GM18858 (cell line): Measurements from ENCODE around the gene RNF32.

ENCODE experiments used
- ATAC-seq: cut with Tn5 transposase; IDR thresholded peaks from one replicate; pipeline ENCODE4 v1.9.1; 2021; ENCODE audit not compliant: unreplicated experiment

Gene RNF32

DNA sequence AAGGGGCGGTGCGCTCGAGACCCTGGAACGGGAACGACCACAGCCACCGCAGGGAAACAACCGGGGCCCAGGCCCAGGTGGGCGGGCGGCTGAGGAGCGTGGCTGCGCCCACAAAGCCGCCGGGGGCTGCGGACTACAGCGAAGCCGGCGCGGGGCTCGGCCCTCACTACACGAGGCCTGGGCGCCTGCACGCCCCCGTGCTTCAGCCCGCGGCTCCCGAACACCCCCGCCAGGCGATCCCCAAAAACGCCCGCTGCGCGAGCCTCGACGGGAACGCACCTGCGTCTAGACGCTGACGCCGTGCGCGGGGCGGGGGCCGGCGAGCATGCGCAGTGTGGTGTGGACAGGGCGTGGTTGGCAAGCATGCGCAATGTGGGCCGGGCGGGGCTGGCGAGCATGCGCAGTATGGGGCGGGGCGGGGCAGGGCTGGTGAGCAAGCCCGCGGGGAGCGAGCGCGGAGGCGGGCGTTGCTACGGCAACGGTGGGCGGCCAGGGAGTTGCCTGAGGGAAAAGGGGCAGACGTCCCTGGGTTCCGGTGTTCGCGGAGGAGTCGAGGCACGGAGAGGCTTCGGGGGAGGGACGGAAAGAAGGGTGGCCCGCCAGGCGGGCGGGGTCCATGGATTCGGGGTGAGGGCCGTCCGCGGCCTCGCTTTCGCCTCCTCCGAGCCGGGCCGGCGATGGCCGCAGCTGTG is at the start of gene RNF32:
RNF32 (plus strand) TSS at position 518 of the 692 bp plus-strand sequence. CDS start 3,104 bp downstream, outside the sequence.
- ATAC-seq, result peak; percentile 76

DNA sequence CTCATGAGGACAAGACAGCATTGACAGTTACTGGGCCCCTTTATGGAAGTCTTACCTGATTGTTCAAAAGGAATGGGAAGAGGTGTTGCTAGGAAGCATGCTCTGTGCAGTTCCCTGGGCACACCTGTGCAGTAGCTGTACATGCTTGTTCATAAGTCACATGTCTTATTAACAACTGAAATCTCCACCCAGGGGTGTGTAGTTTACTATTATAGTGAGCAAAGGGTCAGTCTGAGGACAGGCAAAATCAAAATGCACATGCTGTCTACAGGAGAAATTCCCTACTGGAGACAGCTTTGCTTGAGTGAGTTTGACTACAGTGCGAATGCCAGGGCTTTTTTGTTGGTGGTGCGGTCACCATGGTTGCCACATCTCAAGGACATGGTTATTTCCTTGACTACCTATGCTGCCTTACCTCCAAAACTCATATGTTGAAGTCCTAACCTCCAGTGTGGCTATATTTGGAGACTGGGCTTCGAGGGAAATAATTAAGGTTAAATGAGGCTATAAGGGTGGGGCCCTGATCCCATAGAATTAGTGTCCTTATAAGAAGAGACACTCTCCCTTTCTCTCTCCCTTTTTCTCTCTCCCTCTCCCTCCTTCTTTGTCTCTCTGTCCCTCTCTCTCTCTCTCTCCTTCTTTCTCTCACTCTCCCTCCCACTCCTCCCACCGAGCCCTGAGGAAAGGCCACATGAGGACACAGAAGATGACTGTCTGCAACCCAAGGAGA is 48.3 kb upstream of the RNF32 start:
- no peak for ATAC-seq

DNA sequence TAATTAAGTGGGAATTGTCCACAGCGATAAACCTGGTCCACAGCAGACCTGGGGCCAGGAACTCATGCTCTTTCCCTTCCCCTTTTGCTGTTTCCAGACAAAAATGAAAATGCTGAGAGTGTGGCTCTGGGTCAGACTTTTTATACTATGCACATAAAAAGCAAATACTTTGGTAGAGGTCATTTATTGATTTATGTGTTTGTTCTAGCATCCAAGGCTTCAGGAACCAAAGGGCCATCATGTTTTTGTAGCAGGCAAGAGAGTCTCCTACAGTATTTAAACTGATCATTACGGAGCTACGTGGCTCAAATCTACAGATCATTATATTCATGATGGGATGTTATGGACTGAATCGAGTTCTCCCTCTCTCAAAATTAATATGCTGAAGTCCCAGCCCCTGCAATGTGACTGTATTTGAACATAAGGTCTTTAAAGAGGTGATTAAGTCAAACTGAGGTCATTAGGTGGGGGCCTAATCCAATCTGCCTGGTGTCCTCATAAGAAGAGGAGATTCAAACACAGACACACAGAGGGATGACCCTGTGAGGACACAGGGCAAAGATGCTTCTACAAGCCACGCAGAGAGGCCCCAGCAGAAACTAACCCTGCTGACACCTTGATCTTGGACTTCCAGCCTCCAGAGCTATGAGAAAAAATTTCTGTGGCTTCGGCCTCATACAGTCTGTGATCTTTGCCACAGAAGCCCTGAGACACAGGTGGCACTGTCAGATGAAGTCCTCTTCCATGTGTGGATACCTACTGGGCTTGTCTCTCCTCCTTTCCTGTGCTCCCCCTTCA is 46.1 kb upstream of the RNF32 start:
- ATAC-seq, result no peak

DNA sequence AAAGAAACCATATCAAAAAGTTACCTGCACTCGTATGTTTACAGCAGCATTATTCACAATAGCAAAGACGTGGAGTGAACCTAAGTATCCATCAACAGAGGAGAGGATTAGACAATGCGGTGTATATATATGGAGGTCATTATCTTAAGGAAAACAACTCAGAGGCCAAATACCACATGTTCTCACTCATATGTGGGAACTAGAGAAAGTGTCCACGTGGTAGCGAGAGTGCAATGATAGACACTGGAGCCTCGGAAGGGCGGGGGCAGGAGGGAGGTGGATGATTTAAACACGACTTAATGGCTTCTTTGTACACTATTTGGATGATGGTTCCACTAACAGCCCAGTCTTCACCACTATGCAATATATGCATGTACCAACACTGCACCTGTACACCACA is 40.1 kb upstream of the RNF32 start:
- ATAC-seq, result no peak

DNA sequence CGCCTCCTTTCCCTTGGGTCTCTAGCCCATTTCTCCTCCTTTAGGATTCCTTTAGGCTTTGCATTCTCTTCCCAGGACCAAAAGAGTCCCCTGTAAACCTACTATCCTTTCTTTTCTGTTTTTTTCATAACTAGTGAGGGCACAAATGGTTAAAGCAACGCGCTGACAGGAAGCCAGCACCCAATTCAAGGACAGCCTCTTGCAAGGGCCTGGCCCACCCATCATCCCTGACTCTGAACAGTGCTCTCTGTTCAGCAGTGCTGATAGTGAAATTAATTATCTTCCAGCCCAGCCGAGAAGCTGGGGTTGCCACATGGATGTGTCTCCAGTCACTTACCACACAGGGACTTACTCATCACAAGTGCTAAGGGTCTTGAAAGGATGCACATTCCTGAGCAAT is 38.3 kb upstream of the RNF32 start:
- ATAC-seq, result no peak

DNA sequence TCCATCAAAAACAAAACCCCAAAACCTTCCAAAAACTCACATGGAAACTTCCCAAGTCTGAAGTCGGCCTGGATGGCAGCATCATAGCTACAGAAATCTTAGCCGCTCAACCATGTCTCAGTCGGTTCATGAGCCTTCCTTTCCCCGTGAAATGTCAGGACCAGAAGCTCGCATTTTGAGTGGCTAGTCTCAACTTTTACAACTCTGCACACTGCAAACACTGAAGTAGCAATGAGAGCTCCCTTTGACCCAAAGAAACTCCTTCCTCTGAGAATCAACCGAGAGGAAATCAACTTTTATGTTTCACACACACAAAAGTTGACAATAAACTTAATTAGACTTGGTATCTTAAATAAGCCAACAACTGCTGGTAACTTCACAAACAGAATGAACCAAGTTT is 37.6 kb upstream of the RNF32 start:
- no peak for ATAC-seq

DNA sequence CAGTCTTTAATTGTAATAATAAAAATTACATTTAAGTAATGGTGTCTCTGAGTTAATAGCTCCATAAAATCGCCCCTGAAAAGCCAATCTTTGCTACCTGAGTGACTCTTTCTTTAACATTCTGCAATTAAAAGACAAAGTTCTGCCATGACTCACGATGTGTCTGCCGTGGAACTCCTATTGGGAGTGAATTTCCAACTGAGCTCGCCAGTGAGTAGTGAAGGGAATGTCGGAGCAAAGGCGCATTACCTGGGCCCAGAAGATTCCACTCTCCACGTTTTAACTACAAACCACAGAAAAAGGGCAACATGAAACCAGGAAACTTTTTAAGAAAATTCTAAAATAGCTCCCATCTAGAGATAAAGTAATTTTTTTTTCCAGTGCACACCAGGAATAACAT is 36.9 kb upstream of the RNF32 start:
- no peak for ATAC-seq

DNA sequence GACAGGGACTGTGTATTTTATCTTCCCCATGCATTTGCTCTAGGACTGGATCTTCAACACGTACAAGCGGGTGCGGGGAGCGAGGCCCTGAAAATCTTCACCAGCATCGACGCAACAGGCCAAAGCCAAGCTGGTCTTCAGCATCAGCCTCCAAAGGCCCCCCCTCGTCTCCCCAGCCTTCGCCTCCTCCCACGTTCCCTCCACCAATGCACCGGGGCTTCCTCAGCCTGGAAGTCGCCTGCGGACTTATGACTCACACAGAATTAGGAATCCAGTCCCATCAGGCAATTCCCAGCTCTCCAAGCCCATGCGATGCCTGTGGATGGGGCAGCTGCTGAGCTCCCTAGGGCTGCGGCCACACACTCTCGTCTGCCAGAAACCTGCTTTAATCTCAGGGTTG is 36.3 kb upstream of the RNF32 start:
- ATAC-seq, result no peak

DNA sequence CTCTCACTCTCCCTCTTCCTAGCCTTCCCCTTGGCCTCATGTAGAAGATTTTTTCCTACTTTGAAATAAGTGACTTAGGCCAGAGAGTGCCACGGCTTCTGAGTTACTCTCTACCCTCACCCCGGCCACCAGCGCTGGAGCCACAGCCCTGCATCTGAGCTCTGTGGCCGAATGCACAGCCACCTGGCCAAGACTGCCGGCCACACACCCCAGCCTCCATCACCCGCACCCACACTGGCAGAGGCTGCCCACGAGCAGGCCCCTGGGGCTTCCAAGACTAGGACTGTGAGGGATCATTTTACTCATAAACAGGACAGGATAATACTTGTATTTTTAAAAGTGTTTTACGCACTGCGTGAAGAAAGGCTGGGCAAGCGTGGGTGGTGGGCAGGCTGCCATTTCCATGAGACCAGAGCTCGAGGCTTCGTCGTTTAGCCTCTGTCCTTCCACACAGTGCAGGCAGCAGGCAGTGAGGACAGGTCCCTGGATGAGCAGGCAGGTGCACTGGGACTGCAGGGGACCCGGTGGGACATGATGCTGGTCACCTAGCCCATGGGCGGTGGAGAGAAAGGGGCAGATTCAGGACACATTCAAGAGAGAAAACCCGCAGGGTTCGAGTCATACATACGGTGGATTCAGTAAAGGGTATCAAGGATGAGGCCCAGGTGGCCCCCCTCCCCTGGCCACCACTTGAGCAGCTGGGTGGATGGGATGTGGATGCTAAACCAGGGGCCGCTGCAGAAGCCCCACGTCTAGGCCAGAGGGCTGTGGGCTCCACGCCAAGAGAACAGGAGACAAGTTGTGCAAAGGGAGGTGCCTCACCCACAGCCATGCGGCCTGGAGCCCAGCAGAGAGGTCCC is 35.5 kb upstream of the RNF32 start:
- no peak for ATAC-seq

DNA sequence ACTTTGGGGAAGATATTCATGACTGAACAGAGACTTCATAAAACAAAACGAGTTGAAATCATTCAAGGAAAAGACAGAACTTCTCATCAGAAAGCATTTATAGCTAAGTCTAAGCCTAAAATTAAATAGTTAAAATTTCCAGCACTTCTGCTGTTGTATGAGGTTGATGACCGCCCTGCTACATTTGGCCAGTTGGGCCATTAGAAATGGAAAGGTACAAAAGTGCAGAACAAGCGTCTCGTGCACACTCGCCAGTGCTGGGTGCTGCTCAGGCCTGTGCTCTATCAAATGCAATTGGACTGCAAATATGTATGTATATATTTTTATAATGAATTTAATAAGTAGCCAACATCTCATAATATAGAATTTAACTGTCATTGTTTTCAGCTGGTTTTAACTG is 34.4 kb upstream of the RNF32 start:
- no peak for ATAC-seq

DNA sequence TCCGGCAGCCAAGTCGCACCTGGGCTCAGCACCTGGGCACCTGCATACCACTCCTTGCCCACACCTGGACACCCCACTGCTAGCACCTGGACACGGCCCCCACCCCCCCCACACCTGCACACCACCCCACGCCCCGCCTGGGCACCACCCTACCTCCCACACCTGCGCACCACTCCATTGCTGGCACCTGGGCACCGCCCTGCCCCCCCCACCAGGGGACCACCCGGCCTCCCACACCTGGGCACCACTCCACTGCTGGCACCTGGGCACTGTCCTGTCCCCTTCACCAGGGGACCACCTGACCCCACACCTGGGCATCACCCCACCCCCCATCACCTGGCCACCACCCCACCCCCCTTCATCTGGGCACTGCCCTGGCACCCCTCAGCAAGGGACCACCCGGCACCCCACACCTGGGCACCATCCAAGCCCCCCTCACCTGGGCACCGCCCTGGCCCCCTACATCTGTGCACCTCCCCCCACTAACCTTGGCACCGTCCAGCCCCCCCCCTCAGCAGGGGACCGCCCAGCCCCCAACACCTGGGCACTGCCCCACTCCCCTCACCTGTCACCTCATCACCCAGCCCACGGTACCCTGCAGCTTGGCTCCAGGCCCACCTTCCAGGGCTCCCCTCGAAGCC is 33.8 kb upstream of the RNF32 start:
- no peak for ATAC-seq

DNA sequence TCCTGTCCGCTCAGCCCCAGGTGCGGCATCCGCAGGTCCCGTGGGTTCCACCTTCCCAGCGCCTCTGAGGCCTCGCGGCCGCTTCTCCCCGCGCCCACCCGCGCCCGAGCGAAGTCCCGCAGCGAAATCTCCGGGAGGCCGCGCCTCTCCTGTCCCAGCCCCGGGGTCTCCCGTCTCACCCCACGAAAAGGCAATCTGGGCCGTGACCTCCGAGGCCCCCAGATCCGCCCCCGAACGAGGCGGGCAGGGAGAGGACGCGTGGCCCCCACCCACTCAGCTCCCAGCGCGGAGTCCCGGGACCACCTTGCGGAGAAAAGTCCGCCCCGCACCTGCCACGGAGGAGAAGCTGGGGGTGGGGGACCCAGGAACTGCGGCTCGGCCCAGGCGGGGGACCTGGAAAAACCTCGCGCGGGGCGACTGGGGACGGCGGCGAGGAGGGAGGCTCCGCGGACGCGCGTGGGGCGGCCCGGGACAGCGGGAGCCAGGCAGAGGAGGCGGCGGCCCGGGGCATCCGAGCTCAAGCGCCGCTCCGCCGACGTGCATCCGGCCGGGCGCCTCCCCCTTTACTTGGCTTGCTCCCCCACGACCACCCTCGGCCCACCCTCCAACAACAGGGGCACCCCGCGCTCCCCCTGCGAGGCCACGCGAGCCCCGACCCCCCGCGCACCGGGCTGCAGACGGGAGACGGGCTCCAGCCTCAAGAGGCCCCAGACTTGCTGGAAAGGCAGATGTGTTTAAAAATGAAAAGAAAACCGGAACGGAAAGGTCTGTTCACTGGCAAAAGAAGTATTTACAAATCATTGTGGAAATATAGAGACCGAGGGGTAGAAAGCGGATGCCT is 33.0 kb upstream of the RNF32 start:
- ATAC-seq, result no peak

DNA sequence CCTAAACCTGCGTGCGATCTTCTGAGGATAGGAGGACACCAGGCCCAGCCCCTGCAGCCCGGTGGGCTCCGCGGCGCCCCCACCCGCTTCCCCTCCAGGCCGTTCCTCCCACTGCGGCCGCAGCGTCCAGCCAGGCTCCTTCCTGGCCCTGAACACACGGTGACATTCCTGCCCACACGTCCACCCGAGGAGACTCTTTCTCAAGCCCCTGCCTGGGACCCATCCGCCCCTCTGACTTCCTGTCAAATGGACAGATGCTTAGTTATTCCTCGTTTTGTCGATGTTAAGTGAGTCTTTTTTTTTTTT is 32.4 kb upstream of the RNF32 start:
- ATAC-seq, result no peak

DNA sequence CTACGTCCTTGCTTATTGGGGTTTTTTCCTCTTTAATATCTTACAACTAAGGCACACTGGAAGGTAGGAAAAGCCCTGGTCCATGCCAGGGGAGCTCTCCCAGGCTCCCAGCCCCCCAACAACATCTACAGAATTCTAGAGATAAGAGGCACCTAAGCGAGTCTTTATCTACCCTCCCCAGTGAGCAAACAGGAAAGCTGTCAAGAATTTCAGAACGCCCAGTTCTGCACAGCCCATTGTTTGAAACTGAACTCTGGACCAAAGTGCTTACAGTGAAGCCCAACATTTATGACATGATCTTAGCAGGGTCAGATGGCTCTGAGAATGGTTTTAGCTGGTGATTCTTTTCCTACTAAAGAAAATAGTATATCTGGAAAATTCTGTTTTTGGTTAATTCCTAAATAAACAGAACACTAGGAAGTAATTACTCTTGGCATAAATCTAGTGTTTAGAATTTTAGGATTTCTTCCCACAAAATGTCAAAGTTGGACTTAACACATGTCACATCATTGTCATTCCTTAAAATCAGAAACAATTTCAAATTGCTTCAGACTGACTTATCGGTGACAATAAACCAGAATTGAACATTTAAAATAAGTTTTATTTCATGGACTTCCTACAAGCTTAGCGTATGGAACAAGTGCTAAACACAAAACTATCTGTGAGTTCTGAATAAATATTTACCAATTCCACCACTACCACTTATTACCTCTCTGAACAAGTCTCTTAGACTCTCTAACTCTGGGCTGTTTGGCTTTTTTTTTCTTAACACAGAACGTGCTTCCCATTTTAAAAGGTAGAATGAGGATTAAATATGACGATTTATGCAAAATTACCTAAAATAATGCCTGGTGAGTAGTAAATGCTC is 31.3 kb upstream of the RNF32 start:
- ATAC-seq, result no peak

DNA sequence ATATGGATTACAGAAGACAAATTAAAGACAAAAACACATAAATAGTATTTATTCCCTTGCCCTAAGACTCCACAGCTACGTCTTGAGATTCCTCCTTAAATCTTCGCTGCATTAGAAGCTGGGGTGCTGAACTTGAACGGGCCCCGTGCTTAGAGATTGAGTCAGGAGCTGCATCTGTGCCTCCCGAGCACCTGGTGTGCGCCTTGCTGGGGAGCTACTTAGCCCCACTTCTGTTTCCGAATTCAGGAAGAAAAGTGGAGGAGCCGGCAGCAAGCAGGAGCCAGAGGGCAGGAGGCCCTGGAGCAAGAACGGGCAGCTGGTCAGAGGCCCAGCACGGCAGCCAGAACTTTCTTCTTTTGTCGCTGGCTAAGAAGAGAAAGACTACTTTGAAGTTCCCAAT is 30.4 kb upstream of the RNF32 start:
- no peak for ATAC-seq

DNA sequence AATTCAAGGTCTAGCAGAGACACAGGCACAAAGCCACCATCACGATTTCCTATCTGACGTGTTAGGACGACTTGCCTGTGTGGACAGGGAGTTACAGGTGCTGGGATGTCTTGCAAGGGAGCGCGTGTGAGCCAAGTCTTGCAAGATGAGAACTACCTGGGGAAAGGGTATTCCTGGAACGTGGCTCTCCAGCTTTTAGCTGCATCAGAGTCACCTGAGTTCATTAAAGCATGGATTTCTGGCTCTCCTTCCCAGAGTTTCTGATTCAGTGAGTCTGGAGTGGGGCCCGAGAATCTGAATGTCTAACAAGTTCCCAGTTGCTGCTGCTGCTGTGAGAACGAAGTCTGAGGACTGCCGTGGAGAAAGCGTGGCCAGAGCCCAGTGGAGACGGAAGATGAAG is 30.0 kb upstream of the RNF32 start:
- ATAC-seq, result no peak

DNA sequence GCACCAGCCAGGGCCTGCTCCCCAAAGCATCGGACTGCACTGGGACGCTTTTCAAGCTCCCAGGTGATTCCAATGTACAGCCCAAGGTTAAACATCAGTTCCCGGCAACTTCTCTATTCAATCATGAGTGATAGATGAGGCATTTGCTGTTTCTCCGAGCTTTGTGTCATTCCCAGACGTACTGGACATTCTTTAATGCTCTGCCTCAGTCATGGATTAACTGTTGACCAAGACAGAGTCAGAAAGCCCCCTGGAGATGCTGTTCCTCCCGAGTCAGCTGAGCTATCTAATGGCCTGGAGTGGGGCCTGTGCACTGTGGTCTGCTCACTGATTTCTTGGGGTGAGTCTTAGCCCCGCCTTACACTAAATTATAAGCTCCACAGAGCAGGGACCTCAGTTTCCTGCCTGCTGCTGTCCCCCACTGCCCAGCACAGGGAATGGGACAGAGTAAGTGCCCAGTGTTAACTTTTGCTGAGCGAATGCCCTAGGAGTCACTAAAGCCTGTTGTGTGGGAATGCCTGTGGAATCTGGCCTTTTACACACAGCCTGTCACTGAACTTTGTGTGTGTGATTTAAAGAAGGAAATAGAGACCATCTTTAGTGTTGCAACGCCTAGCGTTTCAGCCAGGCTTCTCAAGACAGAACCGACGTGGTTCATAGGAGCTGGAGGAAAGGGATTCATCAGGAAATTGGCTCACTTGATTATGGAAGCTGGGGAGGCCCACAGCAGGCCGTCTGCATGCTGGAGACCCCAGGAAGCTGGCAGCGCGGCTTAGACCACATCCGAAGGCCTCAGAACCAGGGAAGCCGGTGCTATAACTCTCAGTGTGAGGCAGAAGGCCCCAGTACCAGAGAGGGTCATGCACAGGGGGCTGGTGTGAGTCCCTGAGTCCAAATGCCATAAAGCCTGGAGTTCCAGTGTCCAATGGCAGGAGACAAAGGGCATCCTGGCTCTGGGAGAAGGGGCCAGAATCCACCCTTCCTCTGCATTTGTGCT is 29.3 kb upstream of the RNF32 start:
- no peak for ATAC-seq

DNA sequence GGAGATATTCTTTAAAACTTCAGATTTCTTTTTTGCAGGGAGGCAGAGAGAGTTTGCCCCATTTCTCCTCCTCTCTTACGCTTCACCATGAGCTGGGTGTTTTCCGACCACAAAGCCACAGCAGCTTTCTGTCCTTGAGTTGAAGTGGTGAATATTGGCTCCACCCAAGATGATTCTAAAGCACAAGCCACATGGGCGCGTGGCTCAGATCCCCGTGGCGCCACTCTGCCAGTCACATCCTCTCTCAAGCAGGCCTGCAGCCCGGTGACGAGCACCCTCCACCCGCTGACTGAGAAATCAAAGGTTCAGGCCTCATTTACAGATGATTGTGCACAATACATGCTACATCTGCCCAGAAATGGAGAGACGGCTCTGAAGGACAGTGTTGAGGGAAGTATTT is 27.6 kb upstream of the RNF32 start:
- ATAC-seq, result no peak
